Coronary artery (tissue), 2 donors: Measurements from ENCODE around the gene S1PR5.

Source experiments
- DNase-seq: peaks from one replicate; pipeline ENCODE4 v3.0.0-alpha.2; 2017; ENCODE audit warnings: low spot score
- H3K27ac ChIP-seq, 2 donors: fragments of 200-600 bp; sonication (generic); one replicate each; pipeline ENCODE4 v1.5.1; 2016 to 2019
- H3K4me3 ChIP-seq: fragments of 200-600 bp; sonication (generic); 2 replicates; pipeline ENCODE4 v1.5.1; 2016; ENCODE audit warnings: mild to moderate bottlenecking, moderate library complexity
- TF ChIP-seq, protein P1 (sequence below): fragments of 200-600 bp; sonication (generic); IDR thresholded peaks from one replicate; pipeline ENCODE4 v1.5.1; 2019; ENCODE audit warnings: antibody characterized with exemption

The S1PR5 gene

DNA sequence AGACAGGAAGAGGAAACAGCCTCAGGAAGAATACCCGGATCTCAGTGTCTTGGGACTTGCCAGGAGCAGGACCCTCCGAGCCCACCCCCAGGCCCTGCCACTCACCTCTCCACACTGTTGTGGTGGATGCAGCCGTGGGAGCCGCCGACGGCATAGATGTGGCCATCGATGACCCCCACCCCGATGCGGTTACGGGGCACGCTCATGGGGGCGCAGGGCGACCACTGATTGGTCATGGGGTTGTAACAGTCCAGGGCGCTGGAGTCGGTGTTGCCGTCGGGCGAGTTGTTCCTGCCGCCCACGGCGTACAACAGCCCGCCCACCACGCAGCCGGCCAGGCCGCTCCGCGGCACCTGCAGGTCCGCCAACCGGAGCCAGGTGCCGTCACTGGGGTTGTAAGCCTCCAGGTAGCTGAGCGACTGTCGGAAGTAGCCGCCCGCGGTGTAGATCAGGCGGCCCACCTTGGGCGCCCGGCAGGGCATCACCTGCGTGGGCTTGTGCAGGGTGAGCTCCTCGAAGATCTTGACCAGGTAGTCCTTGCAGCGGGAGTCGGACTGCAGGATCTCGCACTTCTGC is 25.7 kb downstream of the S1PR5 start:
- TF ChIP-seq, protein P1, sequence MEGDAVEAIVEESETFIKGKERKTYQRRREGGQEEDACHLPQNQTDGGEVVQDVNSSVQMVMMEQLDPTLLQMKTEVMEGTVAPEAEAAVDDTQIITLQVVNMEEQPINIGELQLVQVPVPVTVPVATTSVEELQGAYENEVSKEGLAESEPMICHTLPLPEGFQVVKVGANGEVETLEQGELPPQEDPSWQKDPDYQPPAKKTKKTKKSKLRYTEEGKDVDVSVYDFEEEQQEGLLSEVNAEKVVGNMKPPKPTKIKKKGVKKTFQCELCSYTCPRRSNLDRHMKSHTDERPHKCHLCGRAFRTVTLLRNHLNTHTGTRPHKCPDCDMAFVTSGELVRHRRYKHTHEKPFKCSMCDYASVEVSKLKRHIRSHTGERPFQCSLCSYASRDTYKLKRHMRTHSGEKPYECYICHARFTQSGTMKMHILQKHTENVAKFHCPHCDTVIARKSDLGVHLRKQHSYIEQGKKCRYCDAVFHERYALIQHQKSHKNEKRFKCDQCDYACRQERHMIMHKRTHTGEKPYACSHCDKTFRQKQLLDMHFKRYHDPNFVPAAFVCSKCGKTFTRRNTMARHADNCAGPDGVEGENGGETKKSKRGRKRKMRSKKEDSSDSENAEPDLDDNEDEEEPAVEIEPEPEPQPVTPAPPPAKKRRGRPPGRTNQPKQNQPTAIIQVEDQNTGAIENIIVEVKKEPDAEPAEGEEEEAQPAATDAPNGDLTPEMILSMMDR = no peak
- Histone ChIP-seq H3K4me3 (no peak overlapping the region), H3K27ac (no peak overlapping the region)
- DNase-seq = no peak

DNA sequence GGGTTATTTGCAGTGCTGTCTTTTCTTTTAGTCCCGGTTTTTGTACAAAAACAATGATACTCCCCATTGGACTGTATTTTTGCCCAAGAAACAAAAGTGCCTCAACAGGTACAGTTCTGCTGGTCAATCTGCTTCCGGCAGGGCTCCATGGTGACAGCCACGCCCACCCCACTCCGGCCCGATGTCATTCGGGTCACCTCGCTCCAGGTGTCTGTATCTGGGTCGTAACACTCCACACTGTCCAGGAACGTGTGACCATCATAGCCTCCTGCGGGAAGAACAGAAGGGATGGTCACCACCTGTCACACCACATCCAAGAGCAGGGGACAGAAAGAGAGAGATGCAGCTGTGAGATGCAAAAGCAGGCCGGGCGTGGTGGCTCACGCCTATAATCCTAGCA is 30.7 kb downstream of the S1PR5 start:
- H3K4me3 ChIP-seq = no peak overlapping the region
- H3K27ac ChIP-seq = no peak overlapping the region
- DNase-seq = no peak
- TF ChIP-seq, protein P1 = no peak

DNA sequence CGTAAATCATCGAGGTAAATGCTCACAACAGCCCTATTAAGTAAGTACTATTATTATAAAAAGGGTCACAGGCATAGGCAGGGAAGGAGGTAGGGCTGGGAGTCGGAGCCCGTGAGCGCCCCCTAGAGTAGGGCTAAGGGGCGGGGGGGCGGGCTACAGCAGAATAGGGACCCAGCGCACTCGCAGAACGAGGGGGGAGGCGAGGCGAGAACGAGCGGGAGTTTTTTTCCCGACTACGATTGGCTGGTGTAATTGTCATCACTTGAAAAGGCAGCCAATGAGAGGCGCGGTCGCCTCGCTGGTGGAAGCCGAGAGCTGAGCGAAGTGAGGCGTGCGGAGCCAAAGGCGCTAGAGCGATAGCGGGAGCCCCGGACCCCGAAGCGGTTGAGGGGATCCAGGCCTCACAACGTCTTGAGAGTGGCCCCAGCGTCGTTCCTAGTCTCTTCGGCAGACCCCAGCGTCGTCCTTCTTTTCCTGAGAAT is 38.3 kb downstream of the S1PR5 start:
- TF ChIP-seq, protein P1 = peak; percentile 72
- Histone ChIP-seq H3K4me3 (peak overlapping the region; percentile 71), H3K27ac (peak overlapping the region; percentile 43 to 58)
- DNase-seq = peak; percentile 97

DNA sequence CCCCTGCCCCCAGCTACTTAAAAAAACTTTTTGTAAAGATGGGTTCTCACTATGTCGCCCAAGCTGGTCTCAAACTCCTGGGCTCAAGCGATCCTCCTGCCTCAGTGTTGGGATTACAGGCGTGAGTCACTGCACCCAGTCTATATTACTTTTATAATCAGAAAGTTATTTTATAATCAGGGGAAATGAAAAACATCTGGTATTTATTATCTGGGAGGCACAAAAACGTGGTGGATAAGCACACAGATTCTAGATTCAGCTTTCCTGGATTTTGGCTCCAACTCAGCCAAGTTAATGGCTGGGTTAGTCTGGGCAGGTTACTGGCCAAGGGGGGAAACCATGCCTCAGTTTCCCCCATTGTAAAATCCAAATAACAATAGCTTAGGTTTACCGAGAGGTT is 38.8 kb downstream of the S1PR5 start:
- TF ChIP-seq, protein P1 = no peak
- peak overlapping the region; percentile 71 for H3K4me3 ChIP-seq
- no peak overlapping the region for H3K27ac ChIP-seq
- DNase-seq = no peak

DNA sequence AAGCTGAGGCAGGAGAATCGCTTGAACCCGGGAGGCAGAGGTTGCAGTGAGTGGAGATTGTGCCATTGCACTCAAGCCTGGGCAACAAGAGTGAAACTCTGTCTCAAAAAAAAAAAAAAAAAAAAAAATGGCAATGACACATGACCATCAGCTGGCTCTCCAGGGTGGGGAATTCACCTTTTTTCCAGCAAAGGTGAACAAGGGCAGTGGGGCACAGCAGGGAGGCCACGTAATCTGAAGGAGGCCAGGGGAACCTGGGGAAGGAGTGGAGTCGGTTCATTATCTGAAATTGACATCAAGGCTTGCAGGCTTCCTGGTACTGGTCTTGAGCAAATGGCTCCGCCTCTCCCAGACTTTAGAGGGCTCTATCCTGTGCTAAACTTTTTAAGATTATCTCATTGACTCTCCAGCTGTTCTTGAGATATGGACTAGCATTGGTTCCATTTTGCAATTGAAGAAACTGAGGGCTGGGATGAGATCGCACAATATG is 42.2 kb downstream of the S1PR5 start:
- TF ChIP-seq, protein P1 = no peak
- Histone ChIP-seq H3K27ac (no peak overlapping the region), H3K4me3 (no peak overlapping the region)
- no peak for DNase-seq

DNA sequence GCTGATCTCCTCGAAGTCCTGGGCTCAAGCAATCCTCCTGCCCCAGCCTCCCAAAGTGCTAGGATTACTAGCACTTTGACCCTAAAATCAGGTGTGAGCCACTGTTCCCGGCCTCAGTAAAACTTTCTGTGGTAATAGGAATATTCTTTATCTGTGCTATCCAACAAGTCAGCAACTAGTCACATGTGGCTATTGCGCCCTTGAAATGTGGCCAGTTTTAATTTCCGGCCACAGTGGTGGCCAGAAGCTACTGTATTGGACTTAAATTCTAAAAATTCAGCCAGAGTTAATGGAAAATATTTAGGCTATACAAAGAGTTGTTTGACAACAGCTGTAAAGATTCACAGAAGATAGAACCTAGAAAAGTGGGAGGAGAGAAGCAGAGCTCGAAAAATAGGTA is 44.1 kb downstream of the S1PR5 start:
- Histone ChIP-seq H3K27ac (no peak overlapping the region), H3K4me3 (no peak overlapping the region)
- TF ChIP-seq, protein P1 = no peak
- DNase-seq = no peak

DNA sequence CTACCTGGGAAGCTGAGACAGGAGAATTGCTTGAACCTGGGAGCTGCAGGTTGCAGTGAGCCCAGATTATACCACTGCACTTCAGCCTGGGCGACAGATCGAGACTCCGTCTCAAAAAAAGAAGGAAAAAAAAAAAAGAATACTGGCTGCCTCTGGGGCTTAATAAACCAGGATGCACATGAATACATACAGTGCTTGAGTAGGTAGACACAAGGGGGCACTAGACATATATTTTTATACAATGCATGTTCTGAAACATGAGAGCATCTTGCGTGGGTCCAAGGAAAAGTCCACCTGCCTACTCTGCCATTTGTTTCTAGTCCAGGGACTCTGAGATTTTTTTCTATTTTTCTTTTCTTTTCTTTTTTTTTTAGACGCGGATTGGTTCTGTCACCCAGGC is 45.3 kb downstream of the S1PR5 start:
- no peak overlapping the region for H3K4me3 ChIP-seq
- DNase-seq = no peak
- no peak overlapping the region for H3K27ac ChIP-seq
- TF ChIP-seq, protein P1 = no peak
